C4-2B (cell line): ENCODE measurements around the gene ZNF670.
"Not testable (repeated sequence)": the region's sequence is repeated elsewhere in the genome, so short reads cannot be mapped to it uniquely, and the experiment has no call there.

Experiments used
- CTCF ChIP-seq: fragments of 450-650 bp; conservative IDR thresholded peaks from 2 replicates; pipeline ENCODE4 v1.5.1; 2017; ENCODE audit warnings: mild to moderate bottlenecking
- ZFX ChIP-seq: fragments of 450-650 bp; IDR thresholded peaks from 2 replicates; pipeline ENCODE4 v1.6.1; 2017

- not testable (repeated sequence) for TF ChIP-seq CTCF, ZFX
Observed at GRCh38 chr1:247126601-247127000, 48.0 kb upstream of the ZNF670 start.
